ENCODE results near the gene H2BW2.
"Not testable (repeated sequence)": the region's sequence is repeated elsewhere in the genome, so short reads cannot be mapped to it uniquely, and the experiment has no call there.

Gene H2BW2

DNA sequence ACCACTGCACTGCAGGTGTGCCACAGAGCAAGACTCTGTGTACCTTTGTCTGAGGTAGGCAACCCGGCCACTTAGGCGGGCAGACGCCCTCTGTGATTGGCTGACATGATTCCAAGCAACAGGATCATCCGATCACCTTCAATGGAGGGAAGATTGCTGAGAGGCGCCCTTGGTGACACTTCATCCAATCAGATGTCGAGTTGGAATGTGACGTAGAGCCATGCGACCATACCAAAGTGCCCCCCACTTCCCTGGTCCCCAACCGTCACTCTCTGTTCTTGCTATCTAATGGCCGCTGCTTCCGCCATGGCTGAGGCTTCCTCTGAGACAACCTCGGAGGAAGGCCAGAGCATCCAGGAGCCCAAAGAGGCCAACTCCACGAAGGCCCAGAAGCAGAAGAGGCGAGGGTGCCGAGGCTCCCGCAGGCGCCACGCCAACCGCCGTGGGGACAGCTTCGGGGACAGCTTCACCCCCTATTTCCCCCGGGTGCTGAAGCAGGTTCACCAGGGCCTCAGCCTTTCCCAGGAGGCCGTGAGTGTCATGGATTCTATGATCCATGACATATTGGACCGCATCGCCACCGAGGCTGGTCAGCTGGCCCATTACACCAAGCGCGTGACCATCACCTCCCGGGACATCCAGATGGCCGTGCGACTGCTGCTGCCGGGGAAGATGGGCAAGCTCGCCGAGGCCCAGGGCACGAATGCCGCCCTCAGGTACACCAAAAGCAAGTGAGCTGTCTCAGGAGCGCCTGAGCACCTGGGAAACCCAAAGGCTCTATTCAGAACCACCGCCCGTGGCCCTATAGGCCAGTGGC lies at the start of gene H2BW2:
TSS of gene H2BW2 (plus strand) at position 268 of the 817 bp plus-strand sequence. CDS start at position 307, 39 bp downstream.
- Histone ChIP-seq H3K27me3 (ENCODE audit: insufficient read depth, insufficient read length) (no peaks in the 10 kb centered on the region), H3K9ac (ENCODE audit: insufficient read length, low read depth) (no peak within 1 kb of the TSS), H3K4me1 (ENCODE audit: insufficient read depth, insufficient read length) (no peaks in the 10 kb centered on the region), H3K9me3 (ENCODE audit: insufficient read depth, low read length) (no peaks in the 10 kb centered on the region; the same call in 1 of the 2 replicates), H3K4me3 (ENCODE audit: insufficient read length, low read depth) (no peak within 1 kb of the TSS), H3K36me3 (ENCODE audit: insufficient read depth, insufficient read length, low read length) (no peaks in the 10 kb centered on the region)
- no peak for DNase-seq (ENCODE audit: low read depth, low spot score)
- TF ChIP-seq YY1 (IDR thresholded peaks at IDR 0.05; ENCODE audit: insufficient read depth, insufficient read length) (no peak), ZNF274 (IDR thresholded peaks at IDR 0.05; ENCODE audit: low read depth, low read length) (no peak), SUZ12 (IDR thresholded peaks at IDR 0.05; ENCODE audit: extremely low read depth, insufficient read depth, insufficient read length) (no peak)

DNA sequence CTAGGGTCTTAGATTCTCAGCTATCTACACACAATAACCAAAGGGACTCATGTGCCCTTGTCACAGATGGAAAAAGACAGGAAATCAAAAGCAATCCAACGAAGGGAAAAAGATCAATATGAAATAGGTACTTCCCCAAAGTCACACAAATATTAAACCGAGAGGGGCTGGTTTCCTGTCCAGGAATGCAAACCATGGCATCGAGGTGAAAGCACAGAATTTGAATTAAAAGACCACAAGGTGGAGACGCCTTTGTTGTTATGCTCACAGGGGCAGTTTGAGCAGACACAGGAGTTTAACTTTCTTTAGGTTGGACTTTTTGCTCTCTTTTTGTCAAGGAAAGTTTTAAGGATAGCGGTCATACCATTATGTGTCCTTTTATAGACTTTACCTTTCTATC lies 40.5 kb upstream of the H2BW2 start:
- no peaks in the 10 kb centered on the region for H3K36me3 ChIP-seq (ENCODE audit: insufficient read depth, insufficient read length, low read length)

DNA sequence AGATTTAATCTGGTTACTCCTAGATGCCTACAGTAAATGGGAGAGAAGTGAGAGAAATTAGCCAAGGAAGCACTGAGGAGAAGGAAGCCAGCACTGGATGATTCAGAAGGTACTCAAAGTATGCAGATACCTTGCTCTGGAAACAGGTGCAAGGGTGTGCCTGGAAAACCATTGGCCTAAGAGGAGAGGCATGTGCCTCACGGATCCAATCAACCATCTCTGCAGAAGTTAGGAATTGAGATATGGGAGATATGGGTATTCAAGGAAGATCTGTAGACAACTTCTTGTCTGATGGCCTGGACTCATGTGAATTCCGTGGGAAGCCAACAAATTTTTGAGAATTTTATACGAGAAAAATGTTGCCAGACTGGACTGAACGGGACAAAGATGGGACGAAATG lies 30.9 kb upstream of the H2BW2 start:
- TF ChIP-seq ZNF274 (IDR thresholded peaks at IDR 0.05; ENCODE audit: low read depth, low read length) (no peak), SUZ12 (IDR thresholded peaks at IDR 0.05; ENCODE audit: extremely low read depth, insufficient read depth, insufficient read length) (no peak), YY1 (IDR thresholded peaks at IDR 0.05; ENCODE audit: insufficient read depth, insufficient read length) (no peak)
- Histone ChIP-seq H3K27me3 (ENCODE audit: insufficient read depth, insufficient read length) (no peaks in the 10 kb centered on the region), H3K36me3 (ENCODE audit: insufficient read depth, insufficient read length, low read length) (no peaks in the 10 kb centered on the region), H3K9ac (ENCODE audit: insufficient read length, low read depth) (no peak overlapping the region), H3K9me3 (ENCODE audit: insufficient read depth, low read length) (no peaks in the 10 kb centered on the region), H3K4me1 (ENCODE audit: insufficient read depth, insufficient read length) (no peaks in the 10 kb centered on the region), H3K4me3 (ENCODE audit: insufficient read length, low read depth) (no peak overlapping the region)
- DNase-seq (ENCODE audit: low read depth, low spot score), result no peak

More for the DNA sequence above, 40.5 kb upstream of the H2BW2 start:
- no peak for DNase-seq (ENCODE audit: low read depth, low spot score)
- Histone ChIP-seq H3K9me3 (ENCODE audit: insufficient read depth, low read length) (no peaks in the 10 kb centered on the region), H3K4me1 (ENCODE audit: insufficient read depth, insufficient read length) (no peaks in the 10 kb centered on the region), H3K4me3 (ENCODE audit: insufficient read length, low read depth) (no peak overlapping the region), H3K9ac (ENCODE audit: insufficient read length, low read depth) (no peak overlapping the region), H3K27me3 (ENCODE audit: insufficient read depth, insufficient read length) (no peaks in the 10 kb centered on the region)
- no peak for TF ChIP-seq ZNF274 (IDR thresholded peaks at IDR 0.05; ENCODE audit: low read depth, low read length)
- no peak for TF ChIP-seq SUZ12 (IDR thresholded peaks at IDR 0.05; ENCODE audit: extremely low read depth, insufficient read depth, insufficient read length)
- no peak for TF ChIP-seq YY1 (IDR thresholded peaks at IDR 0.05; ENCODE audit: insufficient read depth, insufficient read length)

DNA sequence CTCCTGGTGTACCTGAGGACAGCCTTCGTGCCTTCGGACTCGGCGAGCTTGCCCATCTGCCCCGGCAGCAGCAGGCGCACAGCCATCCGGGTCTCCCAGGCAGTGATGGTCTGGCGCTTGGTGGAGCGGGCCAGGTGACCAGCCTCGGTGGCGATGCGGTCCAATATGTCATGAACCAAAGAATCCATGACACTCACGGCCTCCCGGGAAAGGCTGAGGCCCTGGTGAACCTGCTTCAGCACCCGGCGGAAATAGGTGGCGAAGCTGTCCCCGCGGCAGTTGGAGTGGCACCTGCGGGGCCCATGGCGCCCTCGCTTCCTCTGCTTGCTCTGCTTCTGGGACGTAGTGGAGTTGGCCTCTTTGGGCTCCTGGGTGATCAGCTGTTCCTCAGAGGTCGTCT lies 26.6 kb upstream of the H2BW2 start:
- no peaks in the 10 kb centered on the region for H3K4me1 ChIP-seq (ENCODE audit: insufficient read depth, insufficient read length)
- H3K27me3 ChIP-seq (ENCODE audit: insufficient read depth, insufficient read length), result no peaks in the 10 kb centered on the region
- no peaks in the 10 kb centered on the region for H3K36me3 ChIP-seq (ENCODE audit: insufficient read depth, insufficient read length, low read length)
- no peak overlapping the region for H3K9ac ChIP-seq (ENCODE audit: insufficient read length, low read depth)
- TF ChIP-seq SUZ12 (IDR thresholded peaks at IDR 0.05; ENCODE audit: extremely low read depth, insufficient read depth, insufficient read length), result no peak
- no peak for TF ChIP-seq YY1 (IDR thresholded peaks at IDR 0.05; ENCODE audit: insufficient read depth, insufficient read length)
- no peak for TF ChIP-seq ZNF274 (IDR thresholded peaks at IDR 0.05; ENCODE audit: low read depth, low read length)
- no peak overlapping the region for H3K4me3 ChIP-seq (ENCODE audit: insufficient read length, low read depth)
- DNase-seq (ENCODE audit: low read depth, low spot score), result no peak
- H3K9me3 ChIP-seq (ENCODE audit: insufficient read depth, low read length), result no peaks in the 10 kb centered on the region

DNA sequence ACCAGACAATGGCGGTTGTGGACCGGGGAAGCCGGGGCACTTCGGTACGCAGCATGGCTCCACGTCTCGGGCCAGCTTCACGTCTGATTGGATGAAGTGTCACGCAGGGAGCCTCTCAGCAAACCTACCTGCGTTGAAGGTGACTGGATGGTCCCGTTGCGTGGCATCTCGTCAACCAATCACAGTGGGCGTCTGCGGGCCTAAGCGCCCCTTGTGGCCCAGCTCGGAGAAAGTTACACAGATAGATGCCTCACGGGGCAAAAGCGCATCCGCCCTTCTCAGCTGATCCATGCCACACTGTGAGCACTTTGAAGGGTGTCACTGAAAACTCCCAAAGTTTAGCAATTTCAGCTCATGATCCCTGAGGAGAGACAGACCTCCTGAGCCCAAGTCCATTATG lies 26.1 kb upstream of the H2BW2 start, which contains the start of gene H2BW1:
TSS of gene H2BW1 (minus strand) at position 103 of the 400 bp plus-strand sequence. CDS start 132 bp downstream, outside the sequence.
- Histone ChIP-seq H3K27me3 (ENCODE audit: insufficient read depth, insufficient read length) (no peaks in the 10 kb centered on the region), H3K4me3 (ENCODE audit: insufficient read length, low read depth) (no peak within 1 kb of the TSS), H3K4me1 (ENCODE audit: insufficient read depth, insufficient read length) (no peaks in the 10 kb centered on the region), H3K9ac (ENCODE audit: insufficient read length, low read depth) (no peak within 1 kb of the TSS), H3K36me3 (ENCODE audit: insufficient read depth, insufficient read length, low read length) (no peaks in the 10 kb centered on the region), H3K9me3 (ENCODE audit: insufficient read depth, low read length) (no peaks in the 10 kb centered on the region)
- TF ChIP-seq SUZ12 (IDR thresholded peaks at IDR 0.05; ENCODE audit: extremely low read depth, insufficient read depth, insufficient read length) (no peak), YY1 (IDR thresholded peaks at IDR 0.05; ENCODE audit: insufficient read depth, insufficient read length) (no peak), ZNF274 (IDR thresholded peaks at IDR 0.05; ENCODE audit: low read depth, low read length) (no peak)
- DNase-seq (ENCODE audit: low read depth, low spot score), result no peak

DNA sequence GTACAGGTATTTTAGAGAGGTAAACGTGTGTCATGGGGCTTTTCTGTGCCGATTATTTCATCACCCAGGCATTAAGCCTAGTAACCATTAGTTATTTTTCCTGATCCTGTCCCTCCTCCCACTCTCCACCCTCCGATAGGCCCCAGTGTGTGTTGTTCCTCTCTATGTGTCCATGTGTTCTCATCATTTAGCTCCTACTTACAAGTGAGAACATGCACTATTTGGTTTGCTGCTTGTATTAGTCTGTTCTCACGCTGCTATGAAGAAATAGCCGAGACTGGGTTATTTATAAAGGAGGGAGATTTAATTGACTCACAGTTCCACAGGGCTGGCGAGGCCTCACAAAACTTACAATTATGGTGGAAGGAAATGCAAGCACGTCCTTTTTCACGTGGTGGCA lies 24.2 kb upstream of the H2BW2 start:
- not testable (repeated sequence) for H3K9me3 ChIP-seq (ENCODE audit: insufficient read depth, low read length); H3K4me1 ChIP-seq (ENCODE audit: insufficient read depth, insufficient read length); H3K4me3 ChIP-seq (ENCODE audit: insufficient read length, low read depth); H3K27me3 ChIP-seq (ENCODE audit: insufficient read depth, insufficient read length); H3K9ac ChIP-seq (ENCODE audit: insufficient read length, low read depth); DNase-seq (ENCODE audit: low read depth, low spot score); H3K36me3 ChIP-seq (ENCODE audit: insufficient read depth, insufficient read length, low read length)

DNA sequence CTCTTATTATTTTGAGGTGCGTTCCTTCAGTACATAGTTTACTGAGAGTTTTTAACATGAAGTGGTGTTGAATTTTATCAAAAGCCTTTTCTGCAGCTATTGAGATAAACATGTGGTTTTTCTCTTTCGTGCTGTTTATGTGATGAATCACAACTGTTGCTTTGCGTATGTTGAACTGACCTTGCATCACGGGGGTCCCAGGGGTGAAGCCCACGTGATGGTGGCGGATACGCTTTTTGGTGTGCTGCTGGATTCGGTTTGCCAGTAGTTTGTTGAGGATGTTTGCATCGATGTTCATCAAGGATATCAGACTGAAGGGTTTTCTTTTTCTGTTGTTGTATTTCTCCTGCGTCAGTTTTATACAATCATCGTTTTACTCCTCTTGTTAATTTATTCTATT lies 21.6 kb upstream of the H2BW2 start:
- no peak for TF ChIP-seq ZNF274 (IDR thresholded peaks at IDR 0.05; ENCODE audit: low read depth, low read length)
- TF ChIP-seq SUZ12 (IDR thresholded peaks at IDR 0.05; ENCODE audit: extremely low read depth, insufficient read depth, insufficient read length), result no peak
- TF ChIP-seq YY1 (IDR thresholded peaks at IDR 0.05; ENCODE audit: insufficient read depth, insufficient read length), result no peak
- H3K4me3 ChIP-seq (ENCODE audit: insufficient read length, low read depth), result no peak overlapping the region
- H3K4me1 ChIP-seq (ENCODE audit: insufficient read depth, insufficient read length), result no peaks in the 10 kb centered on the region
- H3K27me3 ChIP-seq (ENCODE audit: insufficient read depth, insufficient read length), result no peaks in the 10 kb centered on the region
- H3K9me3 ChIP-seq (ENCODE audit: insufficient read depth, low read length), result no peaks in the 10 kb centered on the region; the same call in 1 of the 2 replicates
- no peak overlapping the region for H3K9ac ChIP-seq (ENCODE audit: insufficient read length, low read depth)
- no peak for DNase-seq (ENCODE audit: low read depth, low spot score)
- H3K36me3 ChIP-seq (ENCODE audit: insufficient read depth, insufficient read length, low read length), result no peaks in the 10 kb centered on the region
